HG02870 (cell line): ENCODE results near the gene CENPP.
"Not testable (repeated sequence)": the region's sequence is repeated elsewhere in the genome, so short reads cannot be mapped to it uniquely, and the experiment has no call there.

Experiments used
- ATAC-seq: cut with Tn5 transposase; IDR thresholded peaks from one replicate; pipeline ENCODE4 v1.9.1; 2021; ENCODE audit warnings: mild to moderate bottlenecking, moderate library complexity; ENCODE audit not compliant: unreplicated experiment

Gene CENPP

DNA sequence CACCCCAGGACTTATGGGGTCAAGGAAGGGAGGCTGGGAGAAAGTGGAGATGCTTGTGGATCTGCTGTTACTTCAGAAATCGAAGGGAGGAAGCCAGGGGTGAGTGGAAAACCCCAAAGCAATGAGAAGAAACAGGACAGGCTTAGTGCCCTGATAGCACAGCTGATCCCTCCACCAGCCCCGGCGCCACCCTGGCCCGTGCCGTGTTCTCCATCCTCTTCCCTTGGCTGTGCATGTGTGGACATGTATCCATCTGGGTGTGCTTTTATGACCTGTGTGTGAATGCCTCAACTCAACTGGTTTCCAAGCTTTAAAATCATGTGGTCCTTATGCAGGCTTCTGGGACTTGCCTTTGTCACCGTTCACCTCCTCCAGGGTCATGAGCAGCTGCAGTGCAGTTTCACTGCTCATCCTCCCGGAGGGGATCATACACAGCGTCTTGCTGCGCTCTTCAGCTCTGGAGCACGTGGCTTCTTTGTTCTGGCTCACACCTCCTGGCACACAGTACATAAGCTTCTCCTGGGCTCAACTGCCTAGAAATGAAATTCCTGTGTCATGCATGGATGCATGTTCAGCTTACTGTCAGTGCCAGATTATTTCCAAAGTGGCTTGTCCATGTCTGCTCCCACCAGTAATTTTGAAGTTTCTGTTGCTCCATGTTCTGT lies 286.0 kb downstream of the CENPP start:
- ATAC-seq: no peak

DNA sequence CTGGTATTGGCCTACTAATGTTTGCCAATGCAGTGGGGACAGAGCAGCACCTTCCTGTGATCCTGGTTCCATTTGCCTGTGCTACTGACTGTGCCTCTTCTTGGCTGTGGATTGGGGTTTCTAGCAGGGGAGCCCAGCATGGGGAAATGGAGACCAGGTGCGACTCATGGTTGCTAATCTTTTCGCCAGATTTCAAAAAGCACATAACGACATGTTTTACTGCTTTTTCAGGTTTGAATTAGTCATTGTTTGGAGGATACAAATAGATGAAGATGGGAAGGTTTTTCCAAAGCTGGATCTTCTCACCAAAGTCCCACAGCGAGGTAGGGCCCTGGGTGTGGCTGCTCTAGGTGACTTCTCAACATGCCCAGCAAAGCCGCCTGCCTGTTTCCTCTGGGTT lies 286.5 kb downstream of the CENPP start:
- no peak for ATAC-seq

DNA sequence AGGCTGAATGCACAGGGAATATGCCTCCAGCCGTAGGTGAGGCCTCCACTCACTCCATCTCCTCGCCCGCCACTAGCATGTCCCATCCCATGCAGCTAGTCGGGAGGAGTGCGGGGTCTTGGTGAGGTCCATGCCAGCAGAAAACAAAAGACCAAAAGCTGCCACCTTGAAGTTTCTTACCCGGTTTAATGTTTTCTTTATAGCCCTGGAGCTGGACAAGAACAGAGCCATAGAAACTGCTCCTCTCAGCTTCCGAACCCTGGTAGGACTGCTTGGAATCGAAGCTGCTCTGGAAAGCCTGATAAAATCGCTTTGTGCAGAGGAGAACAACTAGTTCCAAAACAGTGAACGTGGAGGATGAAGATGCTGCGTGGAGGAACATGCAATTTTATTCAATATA lies 287.1 kb downstream of the CENPP start:
- no peak for ATAC-seq

DNA sequence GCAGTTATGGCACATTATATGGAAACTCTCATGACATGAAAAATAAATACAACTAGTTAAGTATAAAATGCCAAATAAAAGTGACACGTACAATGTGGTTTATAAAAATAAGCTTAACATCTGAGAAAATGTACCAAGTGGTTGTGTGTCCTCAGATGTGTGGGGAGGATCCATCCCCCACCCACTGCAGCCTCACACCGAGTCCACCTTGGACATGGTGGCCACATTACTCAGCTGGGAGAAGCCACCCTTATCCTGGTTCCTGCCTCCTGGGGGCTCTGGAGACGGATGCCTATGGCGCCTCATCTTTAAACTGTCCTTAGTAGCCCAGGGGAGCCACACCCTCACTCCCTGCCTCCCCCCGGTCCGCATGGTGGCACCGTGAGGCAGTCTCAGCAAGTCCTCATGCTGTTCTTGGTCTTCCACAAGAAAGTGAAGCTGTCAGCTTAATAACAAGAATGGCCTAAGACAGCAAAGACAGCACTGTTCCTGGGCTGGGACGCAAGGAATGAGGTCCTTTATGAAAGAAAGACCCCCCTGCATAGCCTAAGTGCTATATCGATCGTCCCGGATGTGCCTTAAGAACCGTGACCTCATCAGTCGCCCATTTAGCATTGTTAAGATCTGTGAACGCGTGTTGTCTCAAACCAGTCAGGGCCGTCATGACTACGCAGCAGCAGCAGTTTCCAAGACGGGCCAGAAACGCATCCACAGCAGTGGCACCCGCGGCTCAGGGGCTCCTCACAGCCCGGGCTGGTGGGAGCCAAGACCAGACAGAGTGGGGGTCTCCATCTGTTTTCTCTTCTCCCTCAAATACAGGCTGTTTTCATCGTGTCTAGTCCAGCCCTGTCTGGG lies 287.7 kb downstream of the CENPP start:
- no peak for ATAC-seq

DNA sequence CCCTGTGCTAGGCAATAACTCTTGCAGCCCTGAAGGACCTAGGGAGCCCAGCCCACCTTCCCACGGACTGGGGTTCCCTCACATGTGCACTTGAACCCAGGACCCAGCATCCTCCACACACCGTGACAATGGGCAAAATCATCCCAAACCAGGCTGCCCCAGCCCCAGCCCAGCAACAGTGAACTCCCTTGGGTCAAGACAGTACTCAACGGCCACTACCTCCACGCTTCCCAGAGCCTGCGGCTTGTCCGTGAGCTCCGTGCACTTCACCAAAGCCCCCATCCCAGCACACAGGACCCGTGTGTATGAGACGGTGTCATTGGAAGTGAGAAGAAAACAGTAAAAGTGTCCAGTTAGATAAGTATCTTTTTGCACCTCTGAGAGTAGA lies 288.4 kb downstream of the CENPP start:
- no peak for ATAC-seq

DNA sequence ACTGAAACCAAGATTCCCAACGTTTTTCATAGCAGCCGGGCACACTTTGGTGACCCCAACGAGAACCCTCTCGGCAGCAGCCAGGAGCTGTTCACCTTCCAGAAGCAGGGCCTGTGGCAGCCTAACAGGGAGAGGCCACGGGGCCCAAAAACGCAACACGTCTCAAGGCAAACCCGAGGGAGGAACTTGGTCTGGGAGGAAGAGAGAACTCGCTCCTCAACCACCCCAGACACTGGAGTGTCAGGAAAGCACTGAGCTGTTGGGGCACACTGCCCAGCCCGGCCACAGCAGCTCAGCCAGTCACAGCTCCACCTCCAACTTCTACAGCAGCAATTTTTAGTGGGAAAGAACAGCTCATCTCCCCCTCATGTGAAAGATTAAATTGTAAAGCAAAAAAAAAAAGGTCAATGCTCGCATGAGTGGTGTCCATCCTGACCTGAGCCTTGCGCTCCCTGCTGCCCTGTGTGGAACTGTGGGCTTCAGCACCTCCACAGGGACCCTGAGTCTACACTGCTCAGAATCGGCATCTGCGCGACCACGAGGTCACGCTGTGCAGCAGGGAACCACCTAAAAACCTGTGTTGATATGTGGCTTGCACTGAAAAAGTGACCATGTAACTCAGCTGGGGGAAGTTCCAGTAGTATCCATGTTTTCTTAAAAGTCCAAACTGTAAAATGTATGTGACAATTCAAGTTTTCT lies 289.2 kb downstream of the CENPP start:
- no peak for ATAC-seq

DNA sequence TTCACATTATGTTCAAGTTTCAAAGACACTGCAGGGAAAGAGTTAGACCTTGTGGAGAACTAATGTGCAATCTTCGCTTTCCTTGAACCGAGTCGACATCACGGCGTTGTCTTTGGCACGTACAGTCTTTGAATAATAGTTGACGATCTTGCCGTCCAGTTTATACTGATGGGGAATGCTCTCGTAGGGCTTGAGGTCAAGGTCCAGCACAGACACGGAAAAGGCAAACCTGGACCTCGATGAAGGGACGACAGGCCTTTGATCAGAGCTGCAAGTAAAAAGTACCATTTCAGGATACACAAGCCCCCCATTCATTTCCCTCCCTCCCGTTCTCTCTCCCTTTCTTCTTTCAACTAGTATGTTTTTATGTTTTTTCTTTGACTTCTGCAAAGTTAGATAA lies 290.0 kb downstream of the CENPP start:
- ATAC-seq: no peak

DNA sequence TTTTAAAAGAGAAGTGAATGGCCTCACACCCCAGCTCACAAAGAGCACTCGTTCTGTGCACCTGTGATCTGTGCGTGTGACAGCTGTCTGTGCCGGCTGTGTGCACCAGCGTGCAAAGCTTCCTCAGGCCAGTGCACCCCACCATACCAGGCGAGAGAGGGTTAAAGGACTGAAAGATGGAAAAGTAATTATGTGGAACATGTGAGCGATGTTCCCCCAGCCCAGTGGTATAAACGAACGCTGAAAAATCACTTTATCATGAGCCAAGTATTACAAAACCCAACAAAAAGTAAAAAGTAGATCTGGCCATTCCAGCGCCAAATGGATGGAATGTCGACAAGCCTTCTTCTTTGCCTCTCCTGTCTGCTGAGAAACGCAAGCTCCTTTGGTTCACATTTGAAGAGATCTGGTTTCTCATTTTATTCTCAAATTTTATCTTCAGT lies 290.5 kb downstream of the CENPP start:
- ATAC-seq: no peak

DNA sequence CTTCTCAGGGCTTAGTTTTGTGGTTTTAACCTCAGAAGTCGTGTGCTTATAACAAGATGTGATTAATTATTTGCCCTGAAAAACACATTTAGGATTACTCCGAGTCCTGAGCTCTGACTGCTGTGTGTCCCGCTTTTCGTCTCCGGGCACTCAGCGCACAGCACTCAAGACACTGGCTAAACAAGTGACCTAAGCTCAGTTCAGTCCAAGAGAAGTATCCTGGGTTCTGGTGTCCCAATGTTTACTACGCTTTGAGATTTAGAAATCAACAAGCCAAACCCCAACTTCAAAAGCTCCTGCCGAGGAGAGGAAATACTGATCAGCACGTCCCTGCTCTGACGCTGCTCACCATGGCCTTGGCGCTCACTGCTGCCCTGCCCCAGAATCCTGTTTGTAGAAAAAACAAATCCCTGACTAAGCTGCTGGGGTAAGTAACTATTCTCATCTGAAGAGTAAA lies 290.9 kb downstream of the CENPP start:
- ATAC-seq: no peak

DNA sequence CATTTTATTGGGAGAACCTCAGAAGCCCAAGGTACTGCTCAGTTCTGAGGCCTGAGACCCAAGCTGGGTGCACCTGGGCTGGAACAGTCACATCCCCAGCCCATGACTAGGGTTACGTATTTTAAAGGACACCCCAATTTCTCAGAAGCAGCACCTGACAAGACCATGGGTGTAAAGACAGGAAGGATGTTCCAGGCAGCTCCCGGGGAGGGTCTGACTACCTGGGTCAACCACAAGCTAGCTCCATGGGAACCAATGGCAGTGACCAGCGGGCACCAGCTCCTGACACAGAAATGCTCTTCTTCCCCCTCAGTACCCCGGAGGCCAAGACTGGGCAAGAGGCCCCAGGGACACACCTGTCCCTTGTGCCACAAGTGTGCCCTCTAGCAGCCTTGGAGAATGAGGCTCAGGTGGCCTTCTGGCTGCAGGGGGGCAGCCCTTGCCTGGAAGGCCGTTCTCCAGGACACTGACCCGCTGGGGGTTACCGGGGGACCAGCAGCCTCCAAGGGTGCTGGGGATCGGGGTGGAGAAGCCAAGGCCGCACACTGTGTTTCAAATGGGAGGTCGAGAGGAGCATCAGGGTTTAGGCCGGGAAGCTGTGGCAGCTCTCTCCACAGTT lies 291.6 kb downstream of the CENPP start:
- no peak for ATAC-seq

DNA sequence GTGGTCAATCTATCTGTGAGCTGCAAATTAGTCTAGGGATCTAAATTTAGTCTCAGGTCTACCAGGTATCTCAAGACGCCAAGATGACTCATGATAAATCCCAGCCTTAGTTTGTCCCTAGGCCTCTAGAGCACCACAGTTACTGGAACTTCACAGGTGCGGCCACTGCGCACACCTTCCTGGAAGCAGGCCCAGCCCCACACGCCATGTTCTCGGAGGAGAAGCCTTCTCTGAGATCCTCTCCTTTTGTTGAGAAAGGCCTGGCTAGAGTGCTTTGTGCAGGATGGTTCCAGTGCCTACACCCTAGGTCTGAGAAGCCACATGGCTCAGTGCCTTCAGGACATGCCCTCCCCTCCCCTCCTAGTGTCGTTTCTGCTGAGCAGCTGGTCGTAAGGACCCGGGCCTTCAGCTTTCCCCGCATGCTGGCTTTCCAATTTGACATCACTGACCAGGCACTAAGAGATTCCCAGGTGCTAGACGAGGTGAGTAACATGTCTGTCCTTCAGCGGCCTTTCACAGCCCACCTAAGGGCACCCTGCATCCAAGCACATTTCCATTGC lies 292.3 kb downstream of the CENPP start:
- no peak for ATAC-seq

DNA sequence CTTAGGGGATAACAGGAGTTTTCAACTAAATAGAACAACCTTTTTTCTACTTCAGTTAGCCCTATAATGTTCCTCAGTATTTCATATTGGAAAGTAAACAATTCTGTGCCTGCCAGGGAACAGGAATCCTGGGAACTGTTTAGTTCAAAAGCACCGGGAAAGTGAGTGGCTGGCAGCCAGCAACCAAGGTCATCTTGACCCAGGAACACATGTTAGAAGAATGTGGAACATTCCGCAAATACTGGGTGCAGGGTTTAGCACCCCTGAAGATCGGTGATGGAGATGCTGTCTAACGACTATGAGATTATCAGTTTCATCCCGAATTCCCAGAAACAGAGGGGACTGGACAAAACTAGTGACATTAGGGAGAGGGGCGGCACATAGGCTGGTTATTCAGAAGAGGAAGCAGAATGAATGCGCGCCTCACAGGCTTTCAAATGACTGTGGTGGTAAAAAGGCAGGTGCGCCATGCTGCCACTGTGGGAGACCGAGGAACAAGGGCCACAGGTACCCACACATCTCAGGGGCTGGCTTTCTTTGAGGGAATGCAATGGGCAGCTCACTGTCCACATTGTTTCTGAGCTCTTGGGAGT lies 293.0 kb downstream of the CENPP start:
- ATAC-seq: no peak

DNA sequence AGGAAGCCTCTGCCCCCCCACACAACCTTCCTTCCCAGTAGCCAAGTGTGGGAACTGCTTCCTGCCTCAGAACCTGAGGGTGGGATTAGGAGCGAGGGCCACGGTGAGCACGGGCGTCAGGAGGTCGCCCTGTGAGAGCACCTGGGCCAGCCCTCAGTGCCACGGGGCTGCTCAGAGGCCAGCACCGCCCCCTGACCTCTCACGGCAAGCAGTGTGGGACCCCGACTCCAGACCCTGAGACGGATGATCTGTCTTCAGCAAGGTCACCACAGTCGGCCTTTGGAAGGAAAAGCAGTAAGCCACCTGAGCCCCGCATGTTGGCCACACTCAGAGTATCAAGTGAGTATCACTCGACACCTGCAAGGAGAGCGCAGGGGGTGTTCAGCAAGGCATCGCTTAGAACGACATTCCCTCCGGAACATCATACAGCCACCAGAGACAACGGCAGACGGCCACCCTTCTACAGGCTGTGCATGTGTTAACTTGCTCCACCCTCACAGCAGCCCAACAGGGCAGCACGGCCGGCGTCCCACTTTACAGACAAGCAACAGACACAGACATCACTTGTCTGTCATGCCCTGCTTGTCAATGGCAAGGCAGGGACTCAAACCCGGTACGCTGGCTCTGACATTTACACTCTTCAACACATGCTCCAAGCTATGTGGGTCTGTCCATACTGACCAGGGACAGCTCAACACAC lies 294.0 kb downstream of the CENPP start:
- no peak for ATAC-seq

DNA sequence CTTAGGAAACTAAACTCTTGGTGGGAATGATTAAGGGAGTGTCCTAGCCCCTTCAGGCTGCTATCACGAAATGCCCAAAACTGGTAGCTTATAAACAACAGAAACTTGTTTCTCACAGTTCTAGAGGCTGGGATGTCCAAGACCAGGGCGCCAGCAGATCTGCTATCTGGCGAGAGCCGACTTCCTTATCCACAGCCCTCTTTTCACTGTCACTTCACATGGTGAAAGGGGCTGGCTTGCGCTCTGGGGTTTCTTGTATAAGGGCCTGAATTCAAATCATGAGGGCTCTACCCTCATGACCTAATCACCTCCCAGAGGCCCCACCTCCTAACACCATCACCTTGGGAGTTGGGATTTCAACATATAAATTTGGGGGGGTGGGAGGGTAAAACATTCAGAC lies 295.1 kb downstream of the CENPP start:
- ATAC-seq: no peak

DNA sequence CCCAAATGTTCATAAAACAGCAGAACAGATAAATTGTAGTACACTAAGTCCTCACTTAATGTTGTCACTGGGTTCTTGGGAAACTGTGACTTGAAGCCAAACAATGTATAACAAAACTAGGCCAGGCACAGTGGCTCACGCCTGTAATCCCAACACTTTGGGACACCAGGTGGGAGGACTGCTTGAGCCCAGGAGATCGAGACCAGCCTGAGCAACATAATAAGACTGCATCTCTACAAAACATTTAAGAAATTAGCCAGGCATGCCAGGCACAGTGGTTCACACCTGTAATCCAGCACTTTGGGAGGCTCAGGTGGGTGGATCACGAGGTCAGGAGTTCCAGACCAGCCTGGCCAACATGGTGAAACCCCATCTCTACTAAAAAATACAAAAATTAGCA lies 298.2 kb downstream of the CENPP start:
- ATAC-seq: not testable (repeated sequence)

DNA sequence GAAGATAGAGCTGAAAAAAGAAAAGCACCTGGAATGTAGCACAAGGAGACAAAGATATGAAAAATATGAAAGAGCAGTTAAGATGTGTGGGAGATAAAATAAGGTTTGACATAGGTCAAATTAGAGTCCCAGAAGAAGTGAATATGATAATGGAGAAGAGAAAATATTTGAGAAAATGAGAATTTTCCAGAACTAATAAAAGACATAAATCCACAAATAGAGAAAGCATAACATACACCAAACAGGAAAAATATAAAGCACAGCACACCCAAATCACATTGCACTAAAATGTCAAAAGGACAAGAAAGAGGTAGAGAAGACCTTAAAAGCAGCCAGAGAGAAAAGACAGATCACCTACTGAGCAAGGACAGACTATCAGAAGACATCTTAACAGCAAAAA lies 300.7 kb downstream of the CENPP start:
- ATAC-seq: no peak

DNA sequence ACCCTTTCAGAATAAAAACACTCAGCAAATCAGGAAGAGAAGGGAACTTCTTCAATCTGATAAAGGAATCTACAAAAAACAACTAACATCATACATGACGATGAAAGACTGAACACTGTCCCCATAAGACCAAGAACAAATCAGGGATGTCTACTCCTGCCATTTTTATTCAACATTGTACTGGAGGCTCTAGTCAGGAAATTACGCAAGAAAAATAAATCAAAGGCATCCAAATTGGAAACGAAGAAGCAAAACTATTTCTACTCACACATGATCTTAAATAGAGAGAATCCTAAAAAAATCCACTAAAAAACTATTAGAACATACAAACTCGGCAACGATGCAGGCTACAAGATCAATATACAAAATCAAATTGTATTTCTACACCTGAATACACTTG lies 301.9 kb downstream of the CENPP start:
- ATAC-seq: no peak

DNA sequence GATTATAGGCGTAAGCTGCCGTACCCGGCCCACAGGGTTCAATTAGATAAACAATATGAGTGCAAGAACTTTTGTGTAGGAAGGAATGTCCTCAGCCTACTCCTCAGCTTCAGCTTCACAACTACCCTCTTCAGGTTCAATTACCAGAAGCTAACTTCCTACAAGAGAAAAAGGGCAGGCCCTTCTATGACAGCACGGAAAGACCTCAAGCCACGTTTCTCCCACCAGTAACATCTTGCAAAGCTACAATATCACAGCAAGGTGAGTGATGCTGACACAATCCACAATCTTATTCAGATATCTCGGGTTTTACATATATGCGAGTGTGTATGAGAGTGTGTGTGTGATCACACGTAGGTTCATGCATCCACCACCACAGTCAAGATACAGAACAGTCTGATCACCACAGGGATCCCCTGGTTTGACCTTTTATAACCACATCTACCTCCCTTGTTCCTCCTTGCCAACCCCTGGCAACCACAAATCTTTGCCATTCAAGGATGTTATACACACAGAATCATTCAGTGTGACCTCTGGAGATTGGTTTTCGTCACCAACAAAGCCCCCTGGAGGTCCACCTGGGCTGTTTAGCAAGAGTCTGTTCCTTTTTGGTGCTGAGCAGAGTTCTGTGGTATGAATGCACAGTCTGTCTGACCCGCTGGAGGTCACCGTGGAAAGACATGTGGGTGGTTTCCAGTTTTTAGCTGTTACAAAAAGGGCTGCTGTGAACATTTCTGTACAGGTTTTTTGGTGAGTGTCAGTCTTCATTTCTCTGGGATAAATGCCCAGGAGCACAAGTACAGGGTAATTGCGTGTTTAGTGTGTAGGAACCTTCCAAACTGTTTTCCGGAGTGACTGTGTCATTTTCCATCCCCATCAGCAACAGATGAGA lies 305.9 kb downstream of the CENPP start:
- peak; percentile 49 for ATAC-seq

DNA sequence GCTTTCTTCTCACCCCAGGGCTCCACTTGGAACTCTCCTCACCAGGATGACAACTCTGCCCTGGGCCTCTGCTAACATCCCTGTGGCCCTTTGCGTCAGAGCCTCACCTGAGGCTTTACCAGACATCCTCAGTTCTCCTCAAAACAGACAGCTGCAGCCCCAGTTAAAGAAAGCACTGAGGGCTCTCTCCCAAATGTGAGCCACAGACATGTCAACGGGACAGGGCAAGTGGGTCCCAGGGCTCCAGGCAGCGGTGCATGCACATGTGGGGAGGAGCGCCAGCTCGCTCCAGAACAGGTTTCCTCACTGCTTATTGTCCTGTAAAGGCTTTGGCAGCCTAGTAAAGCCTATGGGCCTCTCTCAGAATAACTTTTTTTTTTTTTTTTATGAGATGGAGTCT lies 306.9 kb downstream of the CENPP start:
- ATAC-seq: no peak
